Activated CD4-positive, alpha-beta T cell treated with anti-CD3 and anti-CD28 coated beads, Interleukin-2, amount 50 U/mL, for 24 hours (primary cell): ENCODE measurements around the gene UBE2N.
"Not testable (repeated sequence)": the region's sequence is repeated elsewhere in the genome, so short reads cannot be mapped to it uniquely, and the experiment has no call there.

Source experiments
- DNase-seq, 2 donors: peaks; one replicate each; pipeline ENCODE4 v3.0.0-alpha.2; 2020; ENCODE audit warnings: low read depth in 1 of 2, low spot score in 1 of 2

The UBE2N gene

DNA sequence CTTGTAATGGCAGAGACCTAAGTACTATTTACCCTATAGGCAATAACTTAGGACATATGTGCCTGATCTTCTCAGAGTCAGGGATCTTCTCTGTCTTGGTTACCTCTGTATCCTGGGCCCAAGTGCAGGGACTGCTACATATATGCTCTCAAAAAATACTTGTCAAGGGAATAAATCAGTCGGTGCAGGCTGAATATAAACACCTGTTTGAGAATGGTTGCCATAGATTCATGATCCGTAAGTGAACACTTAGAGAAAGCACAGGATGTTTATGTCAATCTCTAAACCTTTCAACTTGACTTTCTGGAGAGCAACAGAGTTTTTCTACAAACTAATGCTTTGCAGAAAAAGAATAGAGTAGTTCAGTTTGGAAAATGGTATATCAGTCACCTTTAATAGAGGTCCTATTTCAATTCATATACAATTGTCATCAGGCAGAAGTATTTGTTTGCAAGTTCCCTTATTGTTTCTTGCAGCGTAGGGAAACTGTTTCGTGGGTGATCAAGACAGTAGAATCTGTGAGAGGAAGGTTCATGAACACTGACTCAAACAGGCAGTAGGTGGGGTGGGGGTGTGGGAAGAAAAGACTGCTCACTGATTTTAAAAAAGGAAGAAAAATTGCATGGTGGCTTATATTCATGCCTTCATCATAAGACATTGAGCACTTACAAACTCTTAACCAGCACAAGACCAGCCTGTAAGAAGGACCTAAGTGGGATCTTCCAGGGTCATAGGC is 6.0 kb upstream of the UBE2N start:
- no peak for DNase-seq

DNA sequence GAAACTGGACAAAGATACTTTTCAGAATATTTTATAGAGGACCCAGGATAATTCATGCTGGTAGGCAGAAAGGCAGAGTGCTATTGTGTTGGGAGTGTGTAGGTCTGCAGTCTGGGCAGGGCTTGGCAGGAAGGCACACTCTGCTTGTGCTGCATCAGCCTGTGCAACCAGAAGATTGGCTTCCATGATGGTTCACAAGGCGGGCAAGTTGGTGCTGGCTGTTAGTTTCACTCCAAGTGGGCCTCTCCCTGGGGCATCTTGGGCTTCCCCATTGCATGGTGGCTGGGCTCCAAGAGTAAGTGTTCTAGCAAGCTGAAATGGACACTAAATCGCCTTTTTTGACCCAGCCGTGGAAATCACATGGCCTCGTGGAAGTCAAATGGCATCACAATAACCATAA is 1.8 kb upstream of the UBE2N start:
- no peak for DNase-seq

DNA sequence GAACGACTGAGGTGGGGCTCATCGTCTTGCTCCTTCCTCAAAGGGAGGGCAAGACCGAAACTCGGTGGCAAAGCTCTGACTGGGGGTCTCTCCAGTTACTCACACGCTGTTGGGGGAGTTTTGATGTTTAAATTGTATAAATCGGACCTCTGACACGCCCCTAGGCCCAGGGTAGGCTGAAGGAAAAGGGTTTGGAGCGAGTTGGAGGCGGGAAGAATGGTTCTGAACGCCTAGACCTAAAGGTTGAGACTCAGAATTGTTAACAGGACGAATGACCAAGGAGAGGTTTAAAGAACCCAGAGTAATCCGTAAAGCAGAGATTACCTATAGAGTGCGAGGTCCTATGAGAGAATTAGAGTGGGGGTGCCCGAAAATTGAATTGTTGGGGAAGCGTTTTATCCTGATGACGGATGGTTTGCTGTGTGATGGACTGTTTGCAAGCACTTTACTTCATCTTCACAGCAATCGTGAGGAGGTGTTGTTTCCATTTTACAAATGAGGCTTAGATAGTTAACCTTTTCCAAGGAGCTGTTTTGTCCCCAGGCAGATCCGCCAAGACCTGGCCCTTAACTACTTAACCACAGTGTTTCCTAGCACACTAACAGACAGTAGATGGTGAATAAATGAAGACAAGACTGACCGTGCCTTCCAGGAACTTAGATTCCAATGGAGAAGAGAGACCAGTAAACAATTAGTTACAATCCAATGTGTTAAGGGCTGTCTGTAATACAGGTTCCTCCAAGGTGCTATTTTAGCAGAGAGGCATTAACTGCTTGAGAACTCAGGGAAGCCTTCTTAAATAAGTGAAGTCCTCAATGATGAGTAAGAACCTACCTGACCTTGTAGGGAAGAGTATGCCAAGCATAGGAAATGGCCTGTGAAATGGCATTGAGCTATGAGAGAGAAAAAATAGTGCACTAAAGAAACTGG is 929 bp upstream of the UBE2N start:
- no peak for DNase-seq

DNA sequence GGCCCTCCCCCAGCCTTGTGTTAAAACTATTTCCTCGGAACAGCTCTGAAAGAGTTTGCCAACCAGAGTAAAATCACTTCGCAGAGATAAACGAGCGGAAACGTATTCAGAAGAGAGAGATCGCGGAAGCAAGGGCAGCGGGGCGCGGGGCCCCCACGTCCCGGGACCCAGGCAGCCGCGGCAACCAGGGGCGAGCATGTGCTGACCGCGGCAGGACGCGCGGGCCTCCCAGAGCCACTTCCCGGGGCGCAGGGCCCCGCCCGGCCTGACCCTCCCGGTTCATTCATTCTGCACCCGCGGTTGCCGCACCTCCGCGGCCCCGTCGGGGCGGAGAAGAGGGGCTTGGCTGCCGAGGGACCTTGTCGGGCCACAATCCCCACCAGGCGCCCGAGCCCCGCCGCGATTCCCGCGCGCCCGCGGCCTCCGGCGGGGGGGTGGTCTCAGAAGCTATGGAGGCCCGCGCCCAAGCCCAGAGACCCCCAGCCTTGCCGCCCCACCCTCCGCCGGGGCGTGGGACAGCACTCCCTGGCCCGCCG is 598 bp downstream of the UBE2N start:
- DNase-seq, result peak in 1 of 2 donors; percentile 9

DNA sequence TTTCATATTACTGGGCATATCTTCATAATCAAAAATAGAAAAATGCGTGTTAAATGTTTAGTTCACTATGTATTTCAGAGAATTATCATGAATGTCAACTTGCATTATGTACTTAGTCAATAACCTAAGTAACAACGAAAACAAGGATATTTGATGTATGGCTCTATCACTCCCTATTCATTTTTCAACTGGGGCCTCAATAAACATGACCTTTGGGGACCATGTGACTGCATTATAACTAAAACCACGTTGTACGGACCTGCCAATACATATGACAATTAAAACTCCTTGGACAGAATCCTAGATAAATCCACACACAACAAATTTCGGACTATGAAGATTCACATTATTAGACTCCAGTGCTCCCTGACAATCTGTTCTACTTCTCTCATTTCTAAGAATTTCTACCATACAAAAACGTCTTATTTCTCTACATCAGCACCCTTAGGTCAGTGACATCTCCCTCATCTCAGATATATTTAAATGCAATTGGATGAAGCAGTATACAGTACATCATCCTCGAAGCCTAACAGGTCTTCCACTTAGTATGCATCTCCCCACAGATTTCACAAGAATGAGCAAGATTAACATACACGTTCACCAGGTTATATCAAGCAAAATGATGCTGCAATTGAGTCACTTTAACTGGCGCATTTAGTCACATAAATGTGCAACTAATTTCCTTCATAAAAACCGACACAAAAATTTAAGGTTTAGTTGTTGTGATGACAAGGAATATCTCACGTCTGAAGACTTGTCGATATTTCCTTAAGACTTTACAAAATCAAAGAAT is 1.5 kb downstream of the UBE2N start:
- DNase-seq, result no peak

DNA sequence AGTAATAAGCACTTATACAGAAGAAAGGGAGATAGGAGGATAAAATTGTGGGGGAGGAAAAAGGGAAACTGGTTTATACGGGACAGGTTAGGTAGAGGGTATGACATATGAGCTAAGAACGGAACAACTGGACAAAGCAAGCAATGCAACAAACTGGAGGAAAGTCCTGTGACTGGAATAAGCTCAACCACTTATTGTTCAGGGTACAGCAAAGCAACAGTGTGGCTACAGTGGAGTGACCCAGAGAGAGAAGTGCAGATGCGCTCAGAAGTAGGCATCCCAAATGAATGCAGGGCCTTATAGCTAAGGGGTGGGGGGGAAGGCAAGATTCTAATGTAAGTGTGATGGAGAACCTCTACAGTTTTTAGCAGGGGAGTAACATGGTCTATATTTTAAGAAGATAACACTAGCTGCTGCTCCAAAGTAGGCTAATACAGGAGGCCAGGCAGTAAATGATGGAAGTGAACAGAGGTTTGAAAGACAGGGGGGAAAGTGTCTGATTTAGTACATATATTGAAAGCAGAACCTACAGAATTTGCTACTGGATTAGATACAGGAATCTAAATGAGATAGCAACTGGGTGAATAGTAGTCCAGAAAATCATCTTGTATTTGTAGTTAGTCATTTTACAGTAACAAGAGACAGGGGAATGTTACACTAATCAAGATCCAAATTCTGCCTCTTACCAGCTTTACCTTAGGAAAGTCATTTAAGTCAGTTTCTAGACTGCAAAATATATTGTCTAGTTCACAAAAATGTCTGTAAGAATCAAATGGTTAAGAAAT is 3.3 kb downstream of the UBE2N start:
- DNase-seq, result no peak

DNA sequence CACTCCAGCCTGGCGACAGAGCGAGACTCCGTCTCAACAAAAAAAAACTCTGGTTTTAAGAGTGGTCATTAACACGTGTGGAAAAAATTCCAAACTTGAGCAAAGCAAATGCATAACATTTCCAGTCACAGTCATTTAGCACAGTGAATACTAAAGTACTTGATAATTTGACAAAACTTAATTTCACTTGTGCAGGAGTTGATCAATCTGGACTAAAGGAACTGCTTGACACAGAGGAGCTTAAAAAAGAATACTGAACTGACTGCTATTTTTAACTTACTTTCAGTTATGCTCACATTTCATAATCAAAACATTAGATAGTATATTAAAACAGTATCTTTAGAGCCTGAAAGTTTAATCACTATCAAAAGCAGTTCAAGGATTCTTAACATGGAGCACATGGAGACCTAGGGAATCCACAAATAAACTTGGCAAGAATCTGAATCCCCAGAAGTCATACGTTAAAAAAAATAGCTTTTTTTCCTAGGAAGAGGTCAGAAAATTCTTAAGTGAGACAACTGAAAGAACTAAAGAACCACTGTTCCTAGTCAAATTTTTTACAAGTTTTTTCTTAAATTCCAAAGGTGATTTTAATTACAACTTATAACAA is 7.4 kb downstream of the UBE2N start:
- DNase-seq, result no peak

DNA sequence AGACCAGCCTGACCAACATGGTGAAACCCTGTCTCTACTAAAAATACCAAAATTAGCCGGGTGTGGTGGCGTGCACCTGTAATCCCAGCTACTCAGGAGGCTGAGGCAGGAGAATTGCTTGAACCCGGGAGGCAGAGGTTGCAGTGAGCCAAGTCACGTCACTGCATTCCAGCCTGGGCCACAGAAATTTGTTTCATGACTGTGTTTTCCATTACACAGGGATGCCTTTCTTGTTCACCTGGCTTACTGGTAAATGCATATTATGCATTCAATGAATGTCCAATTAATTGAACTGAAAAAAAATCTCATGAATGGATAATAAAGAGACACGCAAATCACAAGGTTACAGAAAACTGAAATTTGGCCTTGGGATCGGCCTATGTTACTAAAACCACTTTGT is 9.7 kb downstream of the UBE2N start:
- DNase-seq, result not testable (repeated sequence)

DNA sequence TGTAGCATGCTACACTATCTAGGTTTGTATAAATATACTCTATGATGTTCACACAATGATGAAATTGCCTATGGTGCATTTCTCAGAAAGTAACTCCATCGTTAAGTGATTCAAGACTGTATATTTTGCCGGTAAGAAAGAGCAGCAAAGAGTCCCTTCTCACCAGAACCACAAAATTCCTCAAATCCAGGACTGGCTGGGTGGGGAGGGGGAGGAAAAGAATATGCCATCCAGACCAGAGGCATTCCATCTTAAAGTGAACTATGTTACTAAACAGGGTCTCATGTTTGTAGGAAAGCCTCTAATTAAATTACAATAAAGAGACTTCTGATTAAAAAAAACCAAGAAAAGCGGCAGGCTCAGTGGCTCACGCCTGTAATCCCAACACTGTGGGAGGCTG is 11.5 kb downstream of the UBE2N start:
- DNase-seq, result no peak

DNA sequence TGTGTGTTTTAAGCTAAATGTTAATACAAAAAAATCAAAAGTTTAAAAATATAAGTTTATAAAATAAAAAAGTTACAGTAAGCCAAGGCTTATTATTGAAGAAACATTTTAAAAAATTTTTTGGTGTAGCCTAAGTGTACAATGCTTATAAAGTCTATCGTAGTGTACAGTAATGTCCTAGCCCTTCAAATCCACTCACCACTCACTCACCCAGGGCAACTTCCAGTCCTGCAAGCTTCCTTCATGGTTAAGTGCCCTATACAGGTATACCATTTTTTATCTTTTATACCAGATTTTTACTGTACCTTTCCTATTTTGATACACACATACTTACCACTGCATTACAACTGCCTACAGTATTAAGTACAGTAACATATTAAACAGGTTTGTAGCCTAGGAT is 11.9 kb downstream of the UBE2N start:
- DNase-seq, result no peak

DNA sequence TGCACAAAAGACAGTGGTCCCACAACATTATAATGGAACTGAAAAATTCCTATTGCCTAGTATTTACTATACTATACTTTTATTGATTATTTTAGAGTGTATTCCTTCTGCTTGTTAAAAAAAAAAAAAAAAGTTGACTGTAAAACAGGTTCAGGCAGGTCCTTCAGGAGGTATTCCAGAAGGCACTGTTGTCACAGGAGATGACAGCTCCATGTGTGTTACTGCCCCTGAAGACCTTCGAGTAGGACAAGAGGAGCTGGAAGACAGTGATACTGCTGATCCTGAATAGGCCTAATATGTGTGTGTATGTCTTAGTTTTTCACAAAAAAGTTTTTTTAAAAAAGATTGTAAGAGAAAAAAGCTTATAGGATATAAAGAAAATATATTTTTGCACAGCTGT is 12.3 kb downstream of the UBE2N start:
- no peak for DNase-seq

DNA sequence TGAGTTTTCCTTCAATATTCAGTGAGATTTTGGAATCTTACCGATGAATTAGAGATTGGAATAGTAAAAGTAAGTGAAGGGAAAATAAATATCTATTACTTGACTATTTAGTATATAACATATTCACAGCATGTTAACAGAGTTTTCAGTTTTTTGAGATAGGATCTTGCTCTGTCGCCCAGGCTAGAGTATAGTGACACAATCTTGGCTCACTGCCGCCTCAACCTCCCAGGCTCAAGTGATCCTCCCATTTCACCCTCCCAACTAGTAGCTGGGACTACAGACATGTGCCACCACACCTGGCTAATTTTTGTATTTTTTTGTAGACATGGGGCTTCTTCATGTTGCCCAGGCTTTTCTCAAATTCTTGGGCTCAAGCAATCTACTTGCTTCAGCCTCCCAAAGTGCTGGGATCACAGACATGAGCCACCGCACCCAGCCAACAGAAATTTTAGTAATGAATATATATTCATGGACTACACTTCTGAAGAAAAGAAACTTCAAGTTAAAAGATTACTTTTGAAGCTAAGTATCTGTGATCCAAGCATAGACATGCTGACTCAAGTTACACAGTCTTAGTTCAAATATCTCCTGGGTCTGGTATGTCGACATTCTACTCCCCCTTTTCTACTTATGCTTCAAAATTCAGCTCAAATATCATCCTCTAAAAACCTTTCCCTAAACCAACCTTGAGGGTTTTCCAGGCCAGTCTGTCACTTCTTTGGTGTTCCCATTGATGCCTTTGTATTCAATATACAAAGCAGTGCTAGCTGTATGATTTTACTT is 13.8 kb downstream of the UBE2N start:
- no peak for DNase-seq

DNA sequence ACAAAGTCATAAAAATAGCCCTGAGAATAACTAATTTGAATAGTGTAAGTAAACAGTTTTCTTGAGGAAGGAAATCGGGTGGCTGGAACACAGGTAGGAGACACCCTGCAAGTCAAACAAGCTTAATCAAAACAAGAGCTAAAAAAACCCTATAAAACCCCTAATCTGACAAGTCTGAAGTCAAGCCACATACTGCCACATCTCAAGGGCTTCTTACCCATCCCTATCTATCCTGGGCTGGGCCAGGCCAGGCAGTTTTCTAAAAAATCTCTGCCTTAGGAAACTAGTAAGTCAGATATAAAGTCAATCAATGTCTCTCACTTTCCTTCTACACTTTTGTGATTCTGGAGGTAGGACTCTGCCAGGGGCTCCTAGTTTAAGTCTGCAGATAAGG is 15.3 kb downstream of the UBE2N start:
- no peak for DNase-seq

DNA sequence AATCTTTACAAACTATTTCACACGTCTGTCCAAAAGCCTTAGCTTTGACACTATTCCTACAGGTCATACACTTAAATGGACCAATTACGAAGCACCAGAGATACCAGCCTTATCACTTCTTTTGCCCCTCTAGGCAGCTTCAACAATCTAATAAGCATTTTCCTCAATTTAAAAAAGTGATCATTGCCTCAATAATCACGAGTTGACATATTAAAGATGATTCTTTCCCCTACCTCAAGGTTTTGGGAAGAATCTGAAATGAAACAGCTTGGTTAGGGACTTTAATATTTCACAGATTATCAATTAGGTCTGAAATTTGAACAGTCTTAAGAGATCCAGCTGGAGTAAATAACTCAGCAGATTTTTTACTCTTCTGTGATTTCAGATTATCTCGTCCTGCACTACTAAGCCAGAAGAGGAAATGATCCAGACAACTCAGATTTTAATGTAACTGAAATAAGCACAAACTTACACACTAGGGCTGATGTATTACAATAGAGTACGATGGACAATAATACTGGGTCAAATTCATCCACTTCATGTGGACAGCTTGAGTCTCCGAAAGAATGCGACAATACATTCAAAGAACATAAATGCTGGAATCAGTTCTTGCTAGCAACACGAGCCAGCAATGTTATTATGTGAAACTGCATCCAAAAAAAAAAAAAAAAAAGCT is 15.9 kb downstream of the UBE2N start:
- no peak for DNase-seq

DNA sequence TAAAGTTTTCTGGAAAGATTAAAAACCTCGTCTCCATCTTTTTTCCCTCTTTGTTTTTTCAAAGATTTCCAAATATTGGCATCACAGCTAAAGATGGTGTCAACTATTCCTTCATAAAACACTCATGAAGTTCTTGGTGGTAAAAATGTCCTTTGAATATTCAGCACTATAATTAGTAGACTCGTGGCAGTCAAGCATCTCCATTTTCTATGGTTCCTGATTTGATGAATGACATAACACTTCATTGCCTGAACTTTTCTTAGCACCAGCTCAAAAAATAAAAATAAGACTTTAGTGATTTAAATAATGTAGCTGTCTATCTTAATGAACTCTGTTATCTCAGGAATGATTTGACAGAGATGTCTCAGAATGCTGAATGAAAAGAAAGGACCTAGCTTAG is 19.7 kb downstream of the UBE2N start:
- no peak for DNase-seq

DNA sequence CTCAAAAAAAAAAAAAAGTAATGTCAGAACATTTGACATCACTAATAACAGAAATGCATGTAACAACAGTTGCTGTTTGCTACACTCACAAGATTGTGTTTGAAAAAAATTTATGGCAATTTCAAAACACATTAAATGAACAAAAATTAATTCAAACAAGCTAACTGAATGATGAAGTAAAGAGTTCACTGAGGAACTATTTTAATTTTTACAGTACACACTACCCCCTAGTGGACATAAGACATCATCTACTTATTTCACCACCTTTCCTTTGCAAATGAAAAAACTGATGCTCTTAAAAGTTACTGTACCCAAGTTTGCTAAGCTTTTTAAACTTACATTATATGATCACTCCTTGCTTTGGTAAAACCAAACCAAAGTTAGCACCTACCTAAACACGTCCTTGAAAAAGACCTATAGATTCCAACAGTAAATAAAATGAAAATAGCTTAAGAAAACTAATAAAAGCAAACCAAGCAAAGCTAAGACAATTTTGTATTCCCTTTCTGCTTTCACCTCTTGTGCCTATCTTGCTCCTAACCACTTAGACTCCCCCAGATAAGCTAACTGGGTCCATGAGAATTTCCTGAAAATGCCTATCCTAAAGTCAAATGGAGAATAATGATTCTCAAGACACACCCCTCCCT is 22.2 kb downstream of the UBE2N start:
- no peak for DNase-seq

DNA sequence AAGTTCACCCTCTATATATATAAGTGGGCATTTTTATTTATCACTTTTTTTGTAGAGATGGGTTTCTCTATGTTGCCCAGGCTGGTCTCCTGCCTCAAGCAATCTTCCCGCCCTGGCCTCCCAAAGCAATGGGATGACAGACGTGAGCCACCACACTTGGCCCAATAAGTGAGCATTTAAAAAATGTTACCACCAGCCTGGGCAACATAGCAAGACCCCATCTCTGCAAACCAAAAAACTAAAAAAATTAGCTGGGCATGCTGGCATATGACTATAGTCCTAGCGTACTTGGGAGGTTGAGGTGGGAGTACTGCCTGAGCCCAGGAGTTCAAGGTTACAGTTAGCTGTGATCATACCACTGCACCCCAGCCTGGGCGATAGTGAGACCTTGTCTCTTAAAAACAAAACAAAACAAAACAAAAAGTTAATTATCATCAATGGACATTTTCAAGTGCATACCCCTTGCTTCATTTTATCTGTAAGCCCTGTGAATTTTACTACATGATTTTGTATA is 23.7 kb downstream of the UBE2N start:
- DNase-seq, result no peak
